Measurements from ENCODE around the gene MRPL2.

MRPL2 gene

DNA sequence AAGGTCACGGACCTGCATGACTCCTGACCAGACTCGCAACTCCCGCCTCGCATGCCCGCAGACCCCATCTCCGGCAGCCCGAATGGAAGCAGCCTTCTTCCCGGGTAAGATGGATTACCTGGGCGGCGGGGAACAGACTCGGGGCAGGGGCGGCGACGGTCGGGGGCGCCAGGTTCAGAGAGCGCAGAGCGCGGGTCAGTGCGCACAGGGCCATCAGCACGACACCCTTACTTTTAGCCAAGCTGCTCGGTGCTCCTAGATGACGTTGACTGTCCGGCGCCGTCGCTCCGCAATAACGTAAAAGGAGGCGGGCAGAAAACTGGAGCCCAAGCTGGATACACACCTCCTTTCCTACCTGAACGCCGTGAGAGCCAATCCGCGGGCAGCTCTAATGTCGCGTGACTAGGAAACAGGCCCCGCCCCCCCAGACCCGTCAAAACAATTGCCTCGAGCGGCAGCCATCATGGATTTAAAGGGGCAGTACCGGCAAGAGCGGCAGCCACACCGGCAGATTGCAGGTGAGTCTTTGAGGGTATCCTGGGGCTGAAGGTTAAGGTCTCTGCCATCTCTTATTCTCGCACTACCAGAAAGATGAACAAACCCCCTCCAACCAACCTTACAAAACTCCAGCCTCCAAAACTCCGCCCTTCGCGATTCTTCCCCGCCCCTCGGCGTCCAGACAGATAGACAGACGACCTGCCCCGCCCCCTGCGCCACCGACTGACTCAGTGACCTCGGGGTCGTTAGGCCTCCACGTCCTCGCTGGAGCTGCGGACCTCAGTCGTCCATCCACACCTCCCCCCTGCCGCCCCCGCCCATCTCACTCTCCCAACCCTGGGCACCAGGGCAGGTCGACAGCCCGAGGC is at the start of gene MRPL2, which contains the start of gene KLC4 (continued):
- TF ChIP-seq, protein P1, sequence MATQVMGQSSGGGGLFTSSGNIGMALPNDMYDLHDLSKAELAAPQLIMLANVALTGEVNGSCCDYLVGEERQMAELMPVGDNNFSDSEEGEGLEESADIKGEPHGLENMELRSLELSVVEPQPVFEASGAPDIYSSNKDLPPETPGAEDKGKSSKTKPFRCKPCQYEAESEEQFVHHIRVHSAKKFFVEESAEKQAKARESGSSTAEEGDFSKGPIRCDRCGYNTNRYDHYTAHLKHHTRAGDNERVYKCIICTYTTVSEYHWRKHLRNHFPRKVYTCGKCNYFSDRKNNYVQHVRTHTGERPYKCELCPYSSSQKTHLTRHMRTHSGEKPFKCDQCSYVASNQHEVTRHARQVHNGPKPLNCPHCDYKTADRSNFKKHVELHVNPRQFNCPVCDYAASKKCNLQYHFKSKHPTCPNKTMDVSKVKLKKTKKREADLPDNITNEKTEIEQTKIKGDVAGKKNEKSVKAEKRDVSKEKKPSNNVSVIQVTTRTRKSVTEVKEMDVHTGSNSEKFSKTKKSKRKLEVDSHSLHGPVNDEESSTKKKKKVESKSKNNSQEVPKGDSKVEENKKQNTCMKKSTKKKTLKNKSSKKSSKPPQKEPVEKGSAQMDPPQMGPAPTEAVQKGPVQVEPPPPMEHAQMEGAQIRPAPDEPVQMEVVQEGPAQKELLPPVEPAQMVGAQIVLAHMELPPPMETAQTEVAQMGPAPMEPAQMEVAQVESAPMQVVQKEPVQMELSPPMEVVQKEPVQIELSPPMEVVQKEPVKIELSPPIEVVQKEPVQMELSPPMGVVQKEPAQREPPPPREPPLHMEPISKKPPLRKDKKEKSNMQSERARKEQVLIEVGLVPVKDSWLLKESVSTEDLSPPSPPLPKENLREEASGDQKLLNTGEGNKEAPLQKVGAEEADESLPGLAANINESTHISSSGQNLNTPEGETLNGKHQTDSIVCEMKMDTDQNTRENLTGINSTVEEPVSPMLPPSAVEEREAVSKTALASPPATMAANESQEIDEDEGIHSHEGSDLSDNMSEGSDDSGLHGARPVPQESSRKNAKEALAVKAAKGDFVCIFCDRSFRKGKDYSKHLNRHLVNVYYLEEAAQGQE (tag by site-specific recombination; IDR thresholded peaks at IDR 0.05) = no peak
- TF ChIP-seq ZNF19 (tag by site-specific recombination; IDR thresholded peaks at IDR 0.05; ENCODE audit: low read depth) = no peak
- TF ChIP-seq, protein P2, sequence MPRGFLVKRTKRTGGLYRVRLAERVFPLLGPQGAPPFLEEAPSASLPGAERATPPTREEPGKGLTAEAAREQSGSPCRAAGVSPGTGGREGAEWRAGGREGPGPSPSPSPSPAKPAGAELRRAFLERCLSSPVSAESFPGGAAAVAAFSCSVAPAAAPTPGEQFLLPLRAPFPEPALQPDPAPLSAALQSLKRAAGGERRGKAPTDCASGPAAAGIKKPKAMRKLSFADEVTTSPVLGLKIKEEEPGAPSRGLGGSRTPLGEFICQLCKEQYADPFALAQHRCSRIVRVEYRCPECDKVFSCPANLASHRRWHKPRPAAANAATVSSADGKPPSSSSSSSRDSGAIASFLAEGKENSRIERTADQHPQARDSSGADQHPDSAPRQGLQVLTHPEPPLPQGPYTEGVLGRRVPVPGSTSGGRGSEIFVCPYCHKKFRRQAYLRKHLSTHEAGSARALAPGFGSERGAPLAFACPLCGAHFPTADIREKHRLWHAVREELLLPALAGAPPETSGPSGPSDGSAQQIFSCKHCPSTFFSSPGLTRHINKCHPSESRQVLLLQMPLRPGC (tag by site-specific recombination; IDR thresholded peaks at IDR 0.05) = no peak
- TF ChIP-seq ZNF544 (tag by site-specific recombination; IDR thresholded peaks at IDR 0.05) = no peak
- TF ChIP-seq GLIS1 (tag by site-specific recombination; IDR thresholded peaks at IDR 0.05) = no peak
- TF ChIP-seq, protein P3, sequence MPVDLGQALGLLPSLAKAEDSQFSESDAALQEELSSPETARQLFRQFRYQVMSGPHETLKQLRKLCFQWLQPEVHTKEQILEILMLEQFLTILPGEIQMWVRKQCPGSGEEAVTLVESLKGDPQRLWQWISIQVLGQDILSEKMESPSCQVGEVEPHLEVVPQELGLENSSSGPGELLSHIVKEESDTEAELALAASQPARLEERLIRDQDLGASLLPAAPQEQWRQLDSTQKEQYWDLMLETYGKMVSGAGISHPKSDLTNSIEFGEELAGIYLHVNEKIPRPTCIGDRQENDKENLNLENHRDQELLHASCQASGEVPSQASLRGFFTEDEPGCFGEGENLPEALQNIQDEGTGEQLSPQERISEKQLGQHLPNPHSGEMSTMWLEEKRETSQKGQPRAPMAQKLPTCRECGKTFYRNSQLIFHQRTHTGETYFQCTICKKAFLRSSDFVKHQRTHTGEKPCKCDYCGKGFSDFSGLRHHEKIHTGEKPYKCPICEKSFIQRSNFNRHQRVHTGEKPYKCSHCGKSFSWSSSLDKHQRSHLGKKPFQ (tag by site-specific recombination; IDR thresholded peaks at IDR 0.05) = no peak
- TF ChIP-seq ZNF266 (tag by site-specific recombination; IDR thresholded peaks at IDR 0.05; ENCODE audit: low read depth) = no peak
- no peak for TF ChIP-seq TCF7L2 (IDR thresholded peaks at IDR 0.05; ENCODE audit: borderline replicate concordance, low read depth, low read length)
- TF ChIP-seq ZNF785 (tag by site-specific recombination; IDR thresholded peaks at IDR 0.05) = no peak
- peak; percentile 54; the same call in 1 of the 2 replicates for TF ChIP-seq ZNF76 (tag by site-specific recombination; IDR thresholded peaks at IDR 0.05; ENCODE audit: borderline replicate concordance, low read depth)
- peak; percentile 37; the same call in 1 of the 2 replicates for TF ChIP-seq ZNF366 (tag by site-specific recombination; conservative IDR thresholded peaks at IDR 0.05)
- TF ChIP-seq ZNF2 (tag by site-specific recombination; IDR thresholded peaks at IDR 0.05) = peak; percentile 70; the same call in 1 of the 2 replicates
- TF ChIP-seq, protein P4, sequence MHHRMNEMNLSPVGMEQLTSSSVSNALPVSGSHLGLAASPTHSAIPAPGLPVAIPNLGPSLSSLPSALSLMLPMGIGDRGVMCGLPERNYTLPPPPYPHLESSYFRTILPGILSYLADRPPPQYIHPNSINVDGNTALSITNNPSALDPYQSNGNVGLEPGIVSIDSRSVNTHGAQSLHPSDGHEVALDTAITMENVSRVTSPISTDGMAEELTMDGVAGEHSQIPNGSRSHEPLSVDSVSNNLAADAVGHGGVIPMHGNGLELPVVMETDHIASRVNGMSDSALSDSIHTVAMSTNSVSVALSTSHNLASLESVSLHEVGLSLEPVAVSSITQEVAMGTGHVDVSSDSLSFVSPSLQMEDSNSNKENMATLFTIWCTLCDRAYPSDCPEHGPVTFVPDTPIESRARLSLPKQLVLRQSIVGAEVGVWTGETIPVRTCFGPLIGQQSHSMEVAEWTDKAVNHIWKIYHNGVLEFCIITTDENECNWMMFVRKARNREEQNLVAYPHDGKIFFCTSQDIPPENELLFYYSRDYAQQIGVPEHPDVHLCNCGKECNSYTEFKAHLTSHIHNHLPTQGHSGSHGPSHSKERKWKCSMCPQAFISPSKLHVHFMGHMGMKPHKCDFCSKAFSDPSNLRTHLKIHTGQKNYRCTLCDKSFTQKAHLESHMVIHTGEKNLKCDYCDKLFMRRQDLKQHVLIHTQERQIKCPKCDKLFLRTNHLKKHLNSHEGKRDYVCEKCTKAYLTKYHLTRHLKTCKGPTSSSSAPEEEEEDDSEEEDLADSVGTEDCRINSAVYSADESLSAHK (tag by site-specific recombination; IDR thresholded peaks at IDR 0.05) = no peak
- TF ChIP-seq ZNF223 (tag by site-specific recombination; IDR thresholded peaks at IDR 0.05) = no peak
- peak; percentile 42; the same call in 1 of the 2 replicates for TF ChIP-seq ZNF121 (tag by site-specific recombination; IDR thresholded peaks at IDR 0.05)
- peak; percentile 94 for TF ChIP-seq KLF9 (tag by site-specific recombination; IDR thresholded peaks at IDR 0.05; ENCODE audit: low read depth)
- 0 out of 2 replicates have a peak, but pooled peaks have one; percentile 9 for TF ChIP-seq ZFHX2 (tag by site-specific recombination; conservative IDR thresholded peaks at IDR 0.05)
- TF ChIP-seq, protein P5, sequence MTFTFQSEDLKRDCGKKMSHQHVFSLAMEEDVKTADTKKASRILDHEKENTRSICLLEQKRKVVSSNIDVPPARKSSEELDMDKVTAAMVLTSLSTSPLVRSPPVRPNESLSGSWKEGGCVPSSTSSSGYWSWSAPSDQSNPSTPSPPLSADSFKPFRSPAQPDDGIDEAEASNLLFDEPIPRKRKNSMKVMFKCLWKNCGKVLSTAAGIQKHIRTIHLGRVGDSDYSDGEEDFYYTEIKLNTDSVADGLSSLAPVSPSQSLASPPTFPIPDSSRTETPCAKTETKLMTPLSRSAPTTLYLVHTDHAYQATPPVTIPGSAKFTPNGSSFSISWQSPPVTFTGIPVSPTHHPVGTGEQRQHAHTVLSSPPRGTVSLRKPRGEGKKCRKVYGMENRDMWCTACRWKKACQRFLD (tag by site-specific recombination; IDR thresholded peaks at IDR 0.05) = no peak
- TF ChIP-seq YY1 (tag by site-specific recombination; IDR thresholded peaks at IDR 0.05) = peak; percentile 84; the same call in 1 of the 2 replicates
- no peak for TF ChIP-seq ZNF555 (tag by site-specific recombination; conservative IDR thresholded peaks at IDR 0.05)
- no peak for TF ChIP-seq ZNF510 (tag by site-specific recombination; IDR thresholded peaks at IDR 0.05; ENCODE audit: insufficient replicate concordance)
- TF ChIP-seq SALL2 (tag by site-specific recombination; IDR thresholded peaks at IDR 0.05; ENCODE audit: borderline replicate concordance) = no peak
- TF ChIP-seq, protein P6, sequence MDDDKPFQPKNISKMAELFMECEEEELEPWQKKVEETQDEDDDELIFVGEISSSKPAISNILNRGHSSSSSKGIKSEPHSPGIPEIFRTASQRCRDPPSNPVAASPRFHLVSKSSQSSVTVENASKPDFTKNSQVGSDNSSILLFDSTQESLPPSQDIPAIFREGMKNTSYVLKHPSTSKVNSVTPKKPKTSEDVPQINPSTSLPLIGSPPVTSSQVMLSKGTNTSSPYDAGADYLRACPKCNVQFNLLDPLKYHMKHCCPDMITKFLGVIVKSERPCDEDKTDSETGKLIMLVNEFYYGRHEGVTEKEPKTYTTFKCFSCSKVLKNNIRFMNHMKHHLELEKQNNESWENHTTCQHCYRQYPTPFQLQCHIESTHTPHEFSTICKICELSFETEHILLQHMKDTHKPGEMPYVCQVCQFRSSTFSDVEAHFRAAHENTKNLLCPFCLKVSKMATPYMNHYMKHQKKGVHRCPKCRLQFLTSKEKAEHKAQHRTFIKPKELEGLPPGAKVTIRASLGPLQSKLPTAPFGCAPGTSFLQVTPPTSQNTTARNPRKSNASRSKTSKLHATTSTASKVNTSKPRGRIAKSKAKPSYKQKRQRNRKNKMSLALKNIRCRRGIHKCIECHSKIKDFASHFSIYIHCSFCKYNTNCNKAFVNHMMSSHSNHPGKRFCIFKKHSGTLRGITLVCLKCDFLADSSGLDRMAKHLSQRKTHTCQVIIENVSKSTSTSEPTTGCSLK (tag by site-specific recombination; IDR thresholded peaks at IDR 0.05) = no peak
- TF ChIP-seq BCL11A (tag by site-specific recombination; IDR thresholded peaks at IDR 0.05; ENCODE audit: low read depth) = peak; percentile 74; the same call in 1 of the 2 replicates
- no peak for TF ChIP-seq ZNF416 (tag by site-specific recombination; IDR thresholded peaks at IDR 0.05)
- TF ChIP-seq IKZF3 (tag by site-specific recombination; IDR thresholded peaks at IDR 0.05) = no peak

Data from HEK293 (cell line).